ENCODE data around the gene LYPD6B. TPM values are rescaled to one million over a fixed set of nuclear protein-coding genes. Genes with fewer than 3 reads are reported as not detected.

Gene LYPD6B
- total RNA-seq, 2 experiments from 2014 or later: not detected

GRCh38 chr2:149100739-149101699 is 62.5 kb downstream of the LYPD6B start:
- CTCF ChIA-PET: interaction anchor here (1.1 kb wide), 1 partner anchor 84 kb away, joined by 3 read pairs; no protein-coding TSS in a partner anchor
- ATAC-seq: no peak

GRCh38 chr2:149101818-149102217 is 63.3 kb downstream of the LYPD6B start:
- no peaks in the 10 kb centered on the region for H3K36me3 Mint-ChIP-seq (ENCODE audit: low read depth)
- no peak for TF ChIP-seq CTCF (IDR thresholded peaks at IDR 0.05)
- peaks cover 4% of the 10 kb centered on the region for H3K27me3 Mint-ChIP-seq
- ChIA-PET CTCF (no interaction called here), POLR2A (no interaction called here)
- ATAC-seq: no peak
- no peak for DNase-seq
- H3K27ac Mint-ChIP-seq: no peak overlapping the region
- H3K4me3 Mint-ChIP-seq: no peak overlapping the region
- no peaks in the 10 kb centered on the region for H3K4me1 Mint-ChIP-seq (ENCODE audit: low read depth)
- H3K9me3 Mint-ChIP-seq: peaks cover 5% of the 10 kb centered on the region
- intact Hi-C loops (cut with micrococcal nuclease): no loop called here

More at GRCh38 chr2:149100739-149101699, 62.5 kb downstream of the LYPD6B start:
- Mint-ChIP-seq H3K27me3 (peaks cover 6% of the 10 kb centered on the region), H3K4me1 (ENCODE audit: low read depth) (no peaks in the 10 kb centered on the region), H3K9me3 (peaks cover 3% of the 10 kb centered on the region), H3K36me3 (ENCODE audit: low read depth) (no peaks in the 10 kb centered on the region), H3K4me3 (no peak overlapping the region), H3K27ac (no peak overlapping the region)
- no peak for DNase-seq
- TF ChIP-seq CTCF (IDR thresholded peaks at IDR 0.05): no peak
- intact Hi-C loops (cut with micrococcal nuclease): no loop called here
- POLR2A ChIA-PET: no interaction called here

- no peaks in the 10 kb centered on the region for H3K4me1 Mint-ChIP-seq (ENCODE audit: low read depth)
- intact Hi-C loops (cut with micrococcal nuclease): no loop called here
- DNase-seq: no peak
- no peak for ATAC-seq
- peaks cover 10% of the 10 kb centered on the region for H3K27me3 Mint-ChIP-seq
- H3K9me3 Mint-ChIP-seq: peaks cover 8% of the 10 kb centered on the region
- ChIA-PET POLR2A (no interaction called here), CTCF (no interaction called here)
- H3K27ac Mint-ChIP-seq: no peak overlapping the region
- no peak overlapping the region for H3K4me3 Mint-ChIP-seq
- no peaks in the 10 kb centered on the region for H3K36me3 Mint-ChIP-seq (ENCODE audit: low read depth)
- TF ChIP-seq CTCF (IDR thresholded peaks at IDR 0.05): no peak
Measured at GRCh38 chr2:149103081-149103620, 64.7 kb downstream of the LYPD6B start.

GRCh38 chr2:149104221-149104620 is 65.7 kb downstream of the LYPD6B start:
- no peaks in the 10 kb centered on the region for H3K4me1 Mint-ChIP-seq (ENCODE audit: low read depth)
- no peak for ATAC-seq
- ChIA-PET POLR2A (no interaction called here), CTCF (no interaction called here)
- no peak for DNase-seq
- no peak overlapping the region for H3K27ac Mint-ChIP-seq
- peaks cover 10% of the 10 kb centered on the region for H3K27me3 Mint-ChIP-seq
- H3K36me3 Mint-ChIP-seq (ENCODE audit: low read depth): no peaks in the 10 kb centered on the region
- intact Hi-C loops (cut with micrococcal nuclease): no loop called here
- no peak overlapping the region for H3K4me3 Mint-ChIP-seq
- peaks cover 8% of the 10 kb centered on the region for H3K9me3 Mint-ChIP-seq
- TF ChIP-seq CTCF (IDR thresholded peaks at IDR 0.05): no peak

- Mint-ChIP-seq H3K27me3 (peaks cover 7% of the 10 kb centered on the region), H3K4me3 (no peak overlapping the region), H3K4me1 (ENCODE audit: low read depth) (no peaks in the 10 kb centered on the region), H3K9me3 (peaks cover 3% of the 10 kb centered on the region), H3K36me3 (ENCODE audit: low read depth) (no peaks in the 10 kb centered on the region), H3K27ac (no peak overlapping the region)
- intact Hi-C loops (cut with micrococcal nuclease): no loop called here
- no peak for TF ChIP-seq CTCF (IDR thresholded peaks at IDR 0.05)
- ATAC-seq (no peak), DNase-seq (no peak)
- ChIA-PET POLR2A (no interaction called here), CTCF (no interaction called here)
Measured at GRCh38 chr2:149112068-149112467, 73.6 kb downstream of the LYPD6B start.

Data from activated CD8-positive, alpha-beta T cell treated with anti-CD3 and anti-CD28 coated beads for 36 hours (primary cell).